NCI-H2196 treated with DMSO at 0.1 percent for 48 hours (cell line): ENCODE data around the gene LGI1.

ENCODE experiments used
- DNase-seq: peaks from one replicate; lab custom pipeline; 2025; ENCODE audit not compliant: unreplicated experiment; lab: John Stamatoyannopoulos, UW

Gene LGI1

GRCh38 chr10:93754761-93755160 lies 3.0 kb upstream of the LGI1 start:
- no peak for DNase-seq

DNA sequence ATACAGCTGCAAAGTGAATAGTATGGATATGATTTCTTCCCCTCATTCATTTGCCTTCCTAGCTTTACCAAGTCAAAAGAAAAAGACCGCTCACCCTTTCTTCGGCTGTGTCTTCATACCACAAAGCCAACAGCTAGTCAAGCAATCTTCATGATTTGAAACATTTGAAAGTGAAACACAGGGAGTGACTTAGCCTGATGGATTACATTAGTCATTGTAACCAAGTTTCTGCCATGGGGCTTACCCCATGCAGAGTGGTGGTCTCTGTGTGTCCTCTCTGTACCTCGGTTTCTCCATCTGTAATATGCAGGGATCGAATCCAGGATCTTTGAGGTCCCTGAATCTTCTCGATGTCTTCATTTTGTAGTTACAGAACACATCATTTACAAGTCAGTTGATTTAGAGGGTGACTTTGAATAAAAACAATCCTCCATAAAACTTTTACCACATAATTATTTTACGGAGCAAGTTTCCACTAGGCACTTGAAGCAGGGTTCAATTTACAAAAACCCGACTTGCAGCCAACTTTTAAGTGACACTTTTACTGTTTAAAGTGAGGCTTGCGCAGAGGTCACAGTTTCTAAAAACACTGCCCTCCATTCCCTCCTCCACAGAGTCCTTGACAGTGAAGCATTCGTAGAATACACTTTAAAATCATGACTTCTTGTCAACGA lies 2.2 kb upstream of the LGI1 start:
- no peak for DNase-seq

DNA sequence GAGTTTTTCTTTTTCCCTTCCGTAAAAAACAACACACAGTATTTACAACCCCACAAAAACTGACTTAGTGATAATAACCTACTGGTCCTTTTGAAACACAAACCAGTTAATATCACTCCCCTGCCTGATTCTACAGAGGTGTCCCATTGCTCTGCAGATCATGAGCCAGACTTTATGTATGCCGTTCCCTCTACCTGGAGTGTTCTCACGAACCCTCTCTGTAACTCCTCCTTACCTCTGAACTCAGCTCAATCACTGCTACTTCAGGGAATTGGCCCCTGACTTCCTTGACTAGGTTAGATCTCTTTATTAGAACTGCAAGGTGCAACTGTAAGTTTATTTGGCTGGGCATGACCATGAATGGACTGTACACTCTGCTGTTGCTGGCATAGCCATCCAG lies 1.6 kb upstream of the LGI1 start:
- no peak for DNase-seq

DNA sequence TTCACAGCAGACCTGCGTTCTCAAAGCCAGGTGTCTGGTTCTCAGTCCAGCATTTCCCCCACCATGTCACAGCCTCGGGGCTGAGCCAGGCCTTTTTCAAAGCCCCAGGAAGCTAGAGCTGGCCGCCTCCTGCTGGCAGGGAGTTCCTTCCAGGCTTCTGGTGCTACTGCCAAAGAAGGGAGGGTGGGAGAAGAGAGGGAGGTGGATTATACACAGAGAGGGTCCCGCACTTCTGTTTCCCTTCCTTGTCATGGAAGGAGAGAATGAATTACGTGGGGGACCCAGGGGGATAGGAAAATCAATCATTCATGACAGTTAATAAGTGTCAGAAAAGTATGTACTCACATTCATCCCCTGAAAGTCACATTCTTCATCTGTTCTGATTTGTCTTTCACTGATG lies 600 bp upstream of the LGI1 start:
- no peak for DNase-seq

GRCh38 chr10:93758508-93758885 lies 761 bp downstream of the LGI1 start:
- DNase-seq = no peak

- DNase-seq = no peak
Measured at GRCh38 chr10:93758891-93759410, 1.2 kb downstream of the LGI1 start.

DNA sequence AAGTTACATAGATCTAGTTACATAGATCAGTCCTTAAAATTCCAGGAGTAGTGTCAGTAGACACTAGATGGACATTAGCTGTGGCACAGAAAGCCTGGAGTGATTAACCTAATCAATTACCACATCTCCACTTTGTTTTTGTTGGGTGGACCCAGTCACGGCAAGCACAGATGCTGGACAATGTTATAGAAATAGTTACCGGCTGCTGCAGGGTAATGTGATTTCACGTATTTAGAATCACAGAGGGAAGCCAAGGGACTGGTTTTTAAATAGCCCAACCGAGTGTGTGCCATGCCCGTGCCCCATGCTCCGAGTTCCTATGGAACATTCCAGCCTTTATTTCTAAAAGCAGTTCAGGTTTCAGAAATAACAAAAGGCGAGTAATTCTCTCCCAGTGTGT lies 2.8 kb downstream of the LGI1 start:
- no peak for DNase-seq

- DNase-seq = no peak
Measured at GRCh38 chr10:93762979-93763391, 5.2 kb downstream of the LGI1 start.

GRCh38 chr10:93766918-93767317 lies 9.2 kb downstream of the LGI1 start:
- DNase-seq = no peak

DNA sequence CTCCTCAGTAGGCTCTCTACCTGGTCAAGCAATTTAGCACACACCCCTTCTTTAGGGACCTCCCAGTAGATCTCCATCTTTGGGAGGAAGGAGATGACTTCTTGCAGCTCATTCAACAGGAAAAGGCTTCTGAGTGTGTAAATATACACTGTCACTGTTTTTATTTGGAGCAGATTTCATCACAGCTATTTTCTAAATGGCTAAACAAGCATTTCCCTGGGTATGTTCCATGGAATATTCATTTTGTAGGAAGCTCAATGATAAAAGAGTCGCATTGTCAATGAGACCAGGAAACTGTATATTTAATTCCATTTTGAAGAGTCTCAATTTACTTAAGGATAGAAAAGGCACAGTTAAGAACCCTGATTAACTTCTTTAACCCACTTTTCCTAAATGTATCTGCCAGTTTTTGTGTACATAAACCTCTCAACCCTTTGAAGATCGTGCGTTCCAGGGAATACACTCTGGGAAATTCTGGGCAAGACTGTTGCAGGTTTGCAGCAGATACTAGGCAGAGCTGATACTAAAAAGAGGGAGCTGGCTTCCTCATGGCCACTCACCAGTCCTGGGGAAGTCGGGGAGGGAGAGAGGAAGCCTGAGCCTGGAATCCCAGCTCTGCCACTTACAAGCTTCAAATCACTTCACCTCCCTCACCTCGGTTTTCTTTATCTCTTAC lies 10.1 kb downstream of the LGI1 start:
- no peak for DNase-seq

- DNase-seq = no peak
Measured at GRCh38 chr10:93768892-93769291, 11.2 kb downstream of the LGI1 start.

DNA sequence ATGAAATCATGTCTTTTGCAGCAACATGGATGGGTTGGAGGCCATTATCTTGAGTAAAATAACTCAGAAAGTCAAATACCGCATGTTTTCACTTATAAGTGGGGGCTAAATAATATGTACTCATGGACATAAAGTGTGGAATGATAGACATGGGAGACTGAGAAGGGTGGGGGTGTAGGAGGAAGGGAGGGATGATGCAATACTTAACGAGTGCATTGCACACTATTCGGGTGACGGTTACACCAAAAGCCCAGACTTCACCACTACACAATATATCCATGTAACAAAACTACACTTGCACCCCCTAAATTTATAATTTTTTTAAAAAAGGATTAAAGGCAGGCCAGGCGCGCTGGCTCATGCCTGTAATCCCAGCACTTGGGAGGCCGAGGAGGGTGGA lies 13.6 kb downstream of the LGI1 start:
- DNase-seq = no peak

DNA sequence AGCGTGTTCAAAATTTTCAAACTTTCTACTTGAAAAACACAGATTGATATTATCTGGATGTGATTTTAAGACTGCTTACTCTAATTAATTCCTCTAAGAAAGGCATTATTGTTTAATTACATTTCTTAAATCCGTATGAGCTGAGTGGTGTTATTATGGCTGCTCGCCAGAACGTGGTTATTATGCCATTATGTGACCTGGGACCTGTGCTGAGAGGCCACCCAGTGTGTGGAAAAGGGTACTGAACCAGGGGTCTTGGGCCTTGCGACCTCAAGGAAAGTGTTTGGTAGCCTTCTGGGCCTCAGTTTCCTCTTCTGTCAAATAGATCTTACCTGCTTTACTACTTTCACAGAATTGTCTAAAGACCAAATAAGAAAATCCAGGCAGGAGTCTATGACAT lies 15.4 kb downstream of the LGI1 start:
- no peak for DNase-seq

- no peak for DNase-seq
Measured at GRCh38 chr10:93773705-93774104, 16.0 kb downstream of the LGI1 start.

DNA sequence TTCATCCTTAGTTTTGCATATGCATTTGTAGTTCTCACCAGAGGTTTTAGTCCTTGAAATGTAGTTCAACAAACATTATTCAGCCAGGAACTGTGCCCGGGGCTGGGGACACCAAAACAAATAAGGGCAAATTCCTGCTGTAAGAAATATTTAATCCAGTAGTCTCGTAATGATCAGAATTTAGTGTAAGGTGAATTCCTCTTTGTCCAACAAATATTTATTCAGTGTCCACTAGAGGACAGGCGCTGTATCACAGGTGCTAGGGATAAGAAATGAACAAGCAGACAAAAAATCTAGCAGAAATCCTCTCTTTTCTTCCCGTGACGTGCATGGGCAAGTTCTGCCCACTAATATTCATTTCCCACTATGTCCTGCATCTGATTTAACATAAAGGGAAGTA lies 17.6 kb downstream of the LGI1 start:
- no peak for DNase-seq

- no peak for DNase-seq
Measured at GRCh38 chr10:93777092-93777491, 19.4 kb downstream of the LGI1 start.

DNA sequence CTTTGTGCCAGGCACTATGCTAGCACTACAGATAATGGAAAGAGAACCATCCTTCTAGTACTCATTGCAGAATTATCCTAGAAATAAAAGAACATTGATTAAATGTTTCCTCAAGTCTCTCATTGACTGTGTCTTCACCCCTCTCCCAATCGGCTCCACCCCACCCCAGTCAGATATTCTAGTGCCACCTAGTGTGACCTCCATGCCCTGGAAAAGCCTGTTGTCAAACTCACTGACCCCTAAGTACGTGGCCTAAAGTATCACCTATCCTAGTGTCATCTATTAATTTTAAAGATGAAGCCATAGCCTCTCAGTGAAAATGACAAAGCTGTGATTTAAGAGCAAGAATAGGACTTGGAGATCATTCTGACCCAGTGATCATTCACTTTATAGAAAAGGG lies 26.3 kb downstream of the LGI1 start:
- DNase-seq = no peak

GRCh38 chr10:93788413-93789208 lies 30.9 kb downstream of the LGI1 start:
- DNase-seq = no peak

- DNase-seq = no peak
Measured at GRCh38 chr10:93790439-93790838, 32.7 kb downstream of the LGI1 start.

DNA sequence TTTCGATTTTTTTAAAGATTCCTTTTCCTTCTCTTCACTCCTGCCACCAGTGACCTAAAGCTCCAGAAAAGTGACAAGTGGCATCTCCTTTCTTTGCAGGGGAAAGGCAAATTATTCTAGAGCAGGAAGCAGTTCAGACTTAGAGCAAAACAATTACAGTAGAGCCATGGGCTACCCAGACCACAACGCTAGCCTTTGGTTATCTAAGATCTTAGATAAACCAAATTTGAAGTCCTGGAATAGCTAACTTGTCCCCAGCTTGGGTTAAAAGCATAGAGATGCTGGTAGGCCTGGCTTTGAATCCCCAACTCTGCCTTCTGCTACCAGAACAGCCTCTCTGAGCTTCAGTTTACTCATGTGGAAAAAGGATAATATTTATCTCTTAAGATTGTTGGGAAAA lies 38.4 kb downstream of the LGI1 start:
- no peak for DNase-seq

GRCh38 chr10:93797825-93798224 lies 40.1 kb downstream of the LGI1 start:
- no peak for DNase-seq

DNA sequence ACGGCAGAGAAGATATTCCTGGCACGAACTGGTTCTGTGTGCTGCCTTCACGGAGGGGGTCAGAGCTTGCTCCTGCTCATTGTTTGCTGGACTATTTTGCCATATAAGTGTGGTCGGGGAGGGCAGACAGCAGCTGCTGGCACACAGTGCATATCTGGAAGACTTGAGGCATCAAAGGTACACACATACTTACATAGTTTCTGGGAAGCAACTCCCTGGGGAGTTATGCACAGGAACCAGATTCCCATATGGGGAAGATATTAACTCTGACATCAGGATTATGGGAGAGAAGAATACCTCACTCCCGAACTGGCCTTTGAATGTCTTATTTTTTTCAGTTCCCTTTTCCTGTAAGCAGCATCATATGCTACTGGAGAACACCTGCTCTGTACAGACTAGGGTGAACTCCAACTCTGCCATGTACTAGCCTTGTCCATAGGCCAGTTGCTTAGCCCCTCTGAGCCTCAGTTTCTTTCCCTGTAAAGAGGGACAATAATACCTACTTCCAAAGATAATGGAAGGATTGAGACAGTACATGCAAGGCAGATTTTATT lies 41.5 kb downstream of the LGI1 start:
- DNase-seq = no peak
